HG03060 (cell line): Measurements from ENCODE around the gene PRRT1.
"Not testable (repeated sequence)": the region's sequence is repeated elsewhere in the genome, so short reads cannot be mapped to it uniquely, and the experiment has no call there.

ENCODE experiments used
- ATAC-seq: cut with Tn5 transposase; IDR thresholded peaks from one replicate; pipeline ENCODE4 v1.9.1; 2021; ENCODE audit warnings: low read depth, moderate number of reproducible peaks; ENCODE audit not compliant: unreplicated experiment

PRRT1 gene

DNA sequence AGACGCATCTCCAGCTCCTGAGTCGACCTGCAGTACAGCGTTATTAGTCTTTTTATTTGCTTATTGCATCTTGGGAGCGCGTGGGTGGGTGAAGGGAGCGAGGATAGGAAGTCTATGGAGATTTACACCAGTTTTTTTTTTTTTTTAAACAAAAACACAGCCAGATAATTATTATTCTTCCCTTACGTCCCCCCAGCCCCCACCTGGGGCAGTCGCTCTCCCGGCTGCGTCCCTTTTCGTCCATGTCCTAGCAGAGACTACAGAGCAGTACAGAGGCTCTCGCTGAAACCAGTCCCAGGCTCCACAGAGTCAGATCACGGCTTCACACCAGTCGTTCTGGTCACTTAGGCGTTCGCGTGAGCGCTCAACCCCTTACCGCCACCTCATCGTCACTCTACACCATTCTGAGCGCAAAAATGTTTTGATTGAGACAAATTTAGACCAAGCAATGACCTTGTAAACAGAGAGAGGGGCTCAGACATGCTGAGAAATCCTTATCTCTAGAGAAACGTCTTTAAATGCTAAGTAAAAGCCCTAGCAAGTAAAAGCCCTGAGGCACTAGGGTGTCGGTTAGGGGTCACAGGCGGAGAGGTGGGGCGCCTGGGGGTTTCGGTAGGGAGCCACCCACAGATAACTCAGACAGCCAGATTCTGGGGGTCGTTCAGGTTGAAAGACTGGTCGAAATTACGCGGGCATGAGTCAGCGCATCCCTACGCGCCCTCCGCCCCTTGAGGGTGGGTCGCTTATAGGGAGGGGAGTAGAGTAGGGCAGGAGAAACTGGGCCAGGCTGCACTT lies 1.2 kb upstream of the PRRT1 start:
- ATAC-seq = no peak

- ATAC-seq = no peak
These were observed 417 bp downstream of the PRRT1 start for GRCh38 chr6:32151181-32151862.

- no peak for ATAC-seq
These were observed 1.5 kb downstream of the PRRT1 start for GRCh38 chr6:32149932-32150870.

GRCh38 chr6:32149092-32149755 lies 2.5 kb downstream of the PRRT1 start:
- no peak for ATAC-seq

DNA sequence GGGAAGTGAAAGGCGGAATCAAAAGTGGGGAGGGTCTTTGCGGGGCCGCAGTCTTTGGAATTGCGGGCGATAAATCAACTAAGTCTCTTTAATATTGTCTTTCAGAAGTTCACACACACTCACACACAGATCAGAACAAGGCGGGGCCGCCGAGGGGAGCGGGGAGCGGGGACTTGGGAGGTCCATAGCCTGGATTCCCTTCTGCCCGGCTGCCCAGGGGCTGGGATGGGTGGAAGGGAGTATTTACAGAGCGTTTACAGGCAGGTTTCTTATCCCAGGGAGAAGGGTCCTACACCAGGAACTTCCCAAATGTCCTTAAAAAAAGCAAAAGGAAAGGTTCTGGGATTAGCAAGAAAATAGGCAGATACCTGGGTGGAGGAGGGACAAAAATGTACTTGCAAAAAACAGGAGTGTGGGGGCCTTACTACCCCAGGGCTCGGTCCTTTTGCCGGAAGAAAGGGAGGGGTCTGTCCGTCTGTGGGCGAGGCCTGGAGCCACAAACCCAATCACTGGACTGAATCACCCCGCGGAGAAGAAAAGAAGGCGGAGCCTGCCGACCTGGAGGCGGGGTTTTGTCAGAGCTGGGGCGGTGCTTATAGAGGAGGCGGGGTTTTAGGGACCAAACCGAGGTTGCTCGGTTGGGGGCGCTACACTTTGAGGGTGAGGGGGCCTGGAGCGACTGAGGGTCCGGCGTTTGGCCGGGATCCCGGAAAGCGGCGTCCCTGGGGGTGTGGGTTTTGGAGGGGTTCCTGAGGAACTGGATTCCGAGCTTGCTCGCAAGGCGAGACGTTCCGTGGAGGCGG lies 3.2 kb downstream of the PRRT1 start:
- no peak for ATAC-seq

DNA sequence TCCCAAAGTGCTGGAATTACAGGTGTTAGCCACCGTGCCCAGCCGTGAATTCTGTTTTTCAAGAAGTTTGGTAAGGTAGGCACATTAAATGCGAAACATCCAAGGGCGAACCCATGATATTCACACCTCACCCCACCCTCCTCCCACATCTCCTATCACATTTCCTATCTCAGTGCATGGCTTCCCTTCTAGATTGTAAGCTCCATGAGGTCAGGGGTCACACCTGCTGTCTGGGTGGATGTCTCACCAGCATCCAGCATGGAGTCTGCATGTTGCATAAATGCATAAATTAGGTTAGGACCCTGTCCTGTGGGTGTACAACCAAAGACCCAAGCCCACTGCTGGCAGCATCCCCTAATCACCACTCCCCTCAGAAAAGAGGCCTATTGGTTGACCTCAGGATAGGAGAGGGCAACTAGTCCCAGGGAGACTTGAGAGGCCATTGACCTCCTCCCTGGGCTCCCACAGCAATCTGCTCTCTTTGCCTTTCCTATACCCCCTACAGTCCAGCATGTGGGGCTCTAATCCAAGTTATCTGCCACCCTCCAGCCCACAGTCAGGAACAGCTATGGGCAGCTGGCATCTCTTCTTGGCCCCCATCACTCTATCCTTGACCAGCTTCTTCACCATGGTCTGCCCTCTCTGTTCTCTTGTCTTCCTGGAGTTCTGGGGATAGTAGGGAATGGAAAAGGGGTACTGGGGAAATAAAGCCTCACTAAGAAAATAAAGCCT lies 4.2 kb downstream of the PRRT1 start:
- no peak for ATAC-seq

- no peak for ATAC-seq
These were observed 5.1 kb downstream of the PRRT1 start for GRCh38 chr6:32146687-32147086.

GRCh38 chr6:32146287-32146686 lies 5.5 kb downstream of the PRRT1 start:
- ATAC-seq = no peak

GRCh38 chr6:32144238-32144637 lies 7.5 kb downstream of the PRRT1 start:
- not testable (repeated sequence) for ATAC-seq

GRCh38 chr6:32140420-32141046 lies 11.2 kb downstream of the PRRT1 start:
- no peak for ATAC-seq

DNA sequence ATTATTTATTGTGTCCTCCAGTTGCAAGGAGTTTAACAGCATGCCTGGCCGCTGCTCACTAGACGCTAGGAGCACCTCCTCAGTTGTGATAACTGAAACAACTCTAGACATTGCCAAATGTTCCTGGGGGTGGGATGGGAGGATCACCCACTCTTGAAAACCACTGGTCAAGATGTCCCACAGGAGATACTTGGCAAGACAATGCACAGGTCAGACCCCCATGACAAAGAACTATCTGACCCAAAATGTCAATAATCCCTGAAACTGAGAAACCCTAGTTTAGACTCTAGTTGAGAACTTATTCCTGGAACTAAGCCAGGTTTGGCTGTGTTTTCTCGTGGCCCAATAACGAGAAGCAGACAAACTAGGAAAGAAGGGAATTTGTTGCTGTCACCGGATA lies 12.1 kb downstream of the PRRT1 start:
- no peak for ATAC-seq

DNA sequence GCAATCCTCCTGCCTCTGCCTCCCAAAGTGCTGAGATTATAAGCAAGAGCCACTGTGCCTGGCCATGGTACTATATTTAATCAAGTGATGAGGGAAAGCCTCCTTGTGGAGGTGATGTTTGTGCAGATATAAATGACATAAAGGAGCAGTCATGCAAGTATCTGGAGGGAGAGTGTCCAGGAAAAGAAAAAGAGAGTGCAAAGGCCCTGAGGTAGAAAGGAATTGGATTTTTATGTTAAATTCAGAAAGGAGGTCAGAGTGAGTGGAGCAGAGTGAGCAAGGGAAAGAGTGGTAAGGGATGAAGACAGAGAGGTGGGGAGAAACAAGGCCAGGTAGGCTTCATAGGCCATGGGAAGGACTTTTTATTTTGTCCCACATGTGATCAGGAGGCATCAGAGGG lies 14.3 kb downstream of the PRRT1 start:
- ATAC-seq = no peak

GRCh38 chr6:32133786-32134185 lies 18.0 kb downstream of the PRRT1 start:
- ATAC-seq = no peak

DNA sequence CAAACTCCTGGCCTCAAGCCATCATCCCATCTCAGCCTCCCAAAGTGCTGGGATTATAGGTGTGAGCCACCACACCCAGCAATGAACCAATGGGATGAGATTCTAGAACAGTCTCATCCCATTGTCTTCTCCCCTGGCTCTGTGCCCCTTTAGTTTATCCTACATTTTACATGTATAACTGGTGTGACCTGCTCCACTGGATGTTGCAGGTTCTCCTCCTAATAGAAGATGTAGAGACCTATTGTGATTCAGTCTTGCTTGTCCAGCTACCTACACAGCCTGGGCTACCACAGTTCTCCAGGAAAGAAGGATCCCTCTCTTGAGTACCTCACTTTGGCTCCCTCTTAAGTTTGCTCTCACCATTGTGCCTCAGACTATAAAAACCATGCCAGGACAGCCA lies 19.6 kb downstream of the PRRT1 start:
- ATAC-seq = no peak

DNA sequence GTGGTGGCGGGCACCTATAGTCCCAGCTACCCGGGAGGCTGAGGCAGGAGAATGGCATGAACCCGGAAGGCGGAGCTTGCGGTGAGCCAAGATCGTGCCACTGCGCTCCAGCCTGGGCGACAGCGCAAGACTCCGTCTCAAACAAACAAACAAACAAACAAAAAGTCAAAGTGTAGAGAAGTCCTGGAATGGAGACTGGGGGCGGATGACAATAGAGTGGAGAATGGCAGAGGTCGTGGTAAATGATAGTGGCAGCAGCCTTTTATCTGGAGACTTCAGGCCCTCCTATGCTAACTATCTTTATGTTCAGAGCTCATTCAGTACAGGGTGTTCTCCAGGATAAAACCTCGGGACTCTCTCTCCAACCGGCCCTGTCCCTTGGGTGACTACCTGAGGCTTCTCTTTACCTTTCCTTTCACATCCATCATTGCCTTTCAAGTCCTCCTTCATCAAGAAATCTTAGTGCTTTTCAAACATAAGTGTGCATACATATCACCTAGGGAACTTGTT lies 20.2 kb downstream of the PRRT1 start:
- no peak for ATAC-seq

- no peak for ATAC-seq
These were observed 22.2 kb downstream of the PRRT1 start for GRCh38 chr6:32129297-32130088.

- ATAC-seq = no peak
These were observed 22.9 kb downstream of the PRRT1 start for GRCh38 chr6:32128751-32129296.
